GM21528 (cell line): Measurements from ENCODE around the gene E2F2.
"Not testable (repeated sequence)": the region's sequence is repeated elsewhere in the genome, so short reads cannot be mapped to it uniquely, and the experiment has no call there.

ENCODE experiments used
- ATAC-seq: cut with Tn5 transposase; IDR thresholded peaks from one replicate; pipeline ENCODE4 v1.9.1; 2021; ENCODE audit warnings: mild to moderate bottlenecking, moderate library complexity; ENCODE audit not compliant: unreplicated experiment, low FRiP score

Gene E2F2

GRCh38 chr1:23548704-23549143, 17.7 kb upstream of the E2F2 start:
- no peak for ATAC-seq

GRCh38 chr1:23546897-23547584, 16.0 kb upstream of the E2F2 start:
- ATAC-seq: no peak

GRCh38 chr1:23545851-23546250, 14.8 kb upstream of the E2F2 start:
- no peak for ATAC-seq

- no peak for ATAC-seq
These were observed 13.7 kb upstream of the E2F2 start for GRCh38 chr1:23544444-23545389.

- no peak for ATAC-seq
These were observed 12.8 kb upstream of the E2F2 start for GRCh38 chr1:23543707-23544443.

GRCh38 chr1:23542940-23543339, 11.9 kb upstream of the E2F2 start:
- ATAC-seq: not testable (repeated sequence)

- ATAC-seq: peak; percentile 80
These were observed 8.7 kb upstream of the E2F2 start for GRCh38 chr1:23539698-23540266.

- ATAC-seq: no peak
These were observed 6.4 kb upstream of the E2F2 start for GRCh38 chr1:23537296-23537973.

- no peak for ATAC-seq
These were observed 2.4 kb upstream of the E2F2 start for GRCh38 chr1:23533246-23534023.

- ATAC-seq: no peak
These were observed 595 bp upstream of the E2F2 start for GRCh38 chr1:23531562-23532094.

- peak; percentile 8 for ATAC-seq
These were observed 816 bp downstream of the E2F2 start for GRCh38 chr1:23530087-23530746.

GRCh38 chr1:23529146-23530086, 1.6 kb downstream of the E2F2 start:
- ATAC-seq: no peak

GRCh38 chr1:23528250-23528978, 2.6 kb downstream of the E2F2 start:
- ATAC-seq: peak; percentile 40

- ATAC-seq: no peak
These were observed 3.2 kb downstream of the E2F2 start for GRCh38 chr1:23527900-23528249.

GRCh38 chr1:23527366-23527765, 3.7 kb downstream of the E2F2 start:
- no peak for ATAC-seq

GRCh38 chr1:23526329-23527041, 4.5 kb downstream of the E2F2 start:
- no peak for ATAC-seq
